Breast epithelium (tissue), 3 donors: ENCODE measurements around the gene IFNL3.

Experiments used
- CTCF ChIP-seq, 3 donors: fragments of 450-650 bp; IDR thresholded peaks; one replicate each; pipeline ENCODE4 v1.5.1; 2016 to 2017; ENCODE audit warnings: antibody characterized with exemption in 3 of 3, mild to moderate bottlenecking in 3 of 3, moderate library complexity in 3 of 3
- POLR2A ChIP-seq: fragments of 450-650 bp; IDR thresholded peaks from one replicate; pipeline ENCODE4 v1.6.1; 2016; ENCODE audit warnings: antibody characterized with exemption, mild to moderate bottlenecking, moderate library complexity
- POLR2AphosphoS5 ChIP-seq, 3 donors: sonication (generic); formaldehyde crosslinking; IDR thresholded peaks; one replicate each; pipeline ENCODE4 v1.6.1; 2017; ENCODE audit warnings: antibody characterized with exemption in 3 of 3

GRCh38 chr19:39247701-39248664 is 3.2 kb upstream of the IFNL3 start:
- TF ChIP-seq POLR2A (no peak), POLR2AphosphoS5 (IDR thresholded peaks at IDR 0.05) (no peak), CTCF (IDR thresholded peaks at IDR 0.05) (no peak)
